Mammary epithelial cell (primary cell): ENCODE results near the gene TSPAN9.

Experiments used
- CTCF ChIP-seq, 2 donors: IDR thresholded peaks in 1 of 2; conservative IDR thresholded peaks in 1 of 2; 2 replicates each; pipeline ENCODE4 v1.5.1; 2011 to 2012; ENCODE audit warnings: inconsistent platforms in 2 of 2, low read length in 2 of 2, mild to moderate bottlenecking in 2 of 2, control low read depth in 1 of 2, low read depth in 1 of 2; ENCODE audit not compliant: insufficient read depth in 1 of 2; ENCODE audit errors: extremely low read depth in 1 of 2
- EZH2 ChIP-seq: IDR thresholded peaks from 2 replicates; pipeline ENCODE4 v1.6.1; 2012; ENCODE audit warnings: low read length, inconsistent platforms, borderline replicate concordance

GRCh38 chr12:3250034-3250433 lies 172.9 kb downstream of the TSPAN9 start:
- TF ChIP-seq CTCF (conservative IDR thresholded peaks at IDR 0.05 in 1 of 2, IDR thresholded peaks at IDR 0.05 in 1 of 2; ENCODE audit: extremely low read depth in 1 of 2, insufficient read depth in 1 of 2, low read depth in 1 of 2, low read length in 2 of 2), result no peak
- TF ChIP-seq EZH2, result no peak
